Activated T-cell treated with anti-CD3 and anti-CD28 coated beads, Interleukin-2, amount 50 U/mL, for 4 hours (primary cell): Measurements from ENCODE around the gene INVS. TPM values are rescaled to one million over a fixed set of nuclear protein-coding genes. Genes with fewer than 3 reads are reported as not detected.

ENCODE experiments used
- ATAC-seq, 2 donors: fragments of 200-7000 bp; cut with Tn5 transposase; one replicate each; pipeline ENCODE4 v1.10.0; 2021
- DNase-seq: peaks from one replicate; pipeline ENCODE4 v3.0.0-alpha.2; 2020
- H3K27me3 Mint-ChIP-seq: one replicate; pipeline ENCODE4 v1.8.0; 2021; ENCODE audit warnings: low read depth, mixed read lengths
- H3K36me3 Mint-ChIP-seq: one replicate; pipeline ENCODE4 v1.8.0; 2022; ENCODE audit warnings: mixed read lengths; ENCODE audit not compliant: insufficient read depth
- H3K4me1 Mint-ChIP-seq: one replicate; pipeline ENCODE4 v1.8.0; 2021; ENCODE audit warnings: low read depth, mixed read lengths
- H3K4me3 Mint-ChIP-seq: one replicate; pipeline ENCODE4 v1.8.0; 2021; ENCODE audit warnings: mild to moderate bottlenecking, moderate library complexity, mixed read lengths
- H3K9me3 Mint-ChIP-seq: one replicate; pipeline ENCODE4 v1.8.0; 2021; ENCODE audit warnings: mixed read lengths
- total RNA-seq, 3 donors: library from RNA; stranded (reverse); gene quantifications; one replicate each; pipeline ENCODE4 v1.2.1, GENCODE V29; 2021

The INVS gene
- total RNA-seq, 3 donors from 2014 or later = 10.2 to 11.1 (median 10.4) TPM

DNA sequence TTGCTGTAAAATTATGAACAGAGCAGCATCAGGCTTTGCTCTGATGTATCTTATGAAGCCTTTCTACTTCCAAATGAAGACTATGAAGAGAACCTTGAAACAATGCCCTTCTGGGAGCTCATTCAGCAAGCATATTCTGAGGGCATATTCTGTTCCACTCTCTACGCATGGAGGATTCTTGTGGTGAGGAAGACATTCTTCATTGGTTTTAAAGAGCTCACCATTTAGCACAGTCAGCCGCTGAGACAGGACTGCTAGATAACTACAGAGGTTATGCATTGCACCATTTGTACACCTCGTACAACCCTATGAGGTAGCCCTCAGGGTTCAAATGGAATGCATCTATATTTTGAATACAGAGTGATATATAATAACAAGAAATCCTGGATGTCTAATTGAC, 61.0 kb downstream of the INVS start:
- H3K27me3 Mint-ChIP-seq = no peaks in the 10 kb centered on the region
- H3K36me3 Mint-ChIP-seq = peaks cover 20% of the 10 kb centered on the region
- H3K4me1 Mint-ChIP-seq = no peaks in the 10 kb centered on the region
- no peak overlapping the region for H3K4me3 Mint-ChIP-seq
- H3K9me3 Mint-ChIP-seq = no peaks in the 10 kb centered on the region
- no peak for ATAC-seq
- DNase-seq = no peak

GRCh38 chr9:100167176-100167575, 68.1 kb downstream of the INVS start:
- H3K9me3 Mint-ChIP-seq = peaks cover 5% of the 10 kb centered on the region
- no peaks in the 10 kb centered on the region for H3K4me1 Mint-ChIP-seq
- DNase-seq (no peak), ATAC-seq (no peak)
- peaks cover 12% of the 10 kb centered on the region for H3K36me3 Mint-ChIP-seq
- no peaks in the 10 kb centered on the region for H3K27me3 Mint-ChIP-seq
- no peak overlapping the region for H3K4me3 Mint-ChIP-seq

DNA sequence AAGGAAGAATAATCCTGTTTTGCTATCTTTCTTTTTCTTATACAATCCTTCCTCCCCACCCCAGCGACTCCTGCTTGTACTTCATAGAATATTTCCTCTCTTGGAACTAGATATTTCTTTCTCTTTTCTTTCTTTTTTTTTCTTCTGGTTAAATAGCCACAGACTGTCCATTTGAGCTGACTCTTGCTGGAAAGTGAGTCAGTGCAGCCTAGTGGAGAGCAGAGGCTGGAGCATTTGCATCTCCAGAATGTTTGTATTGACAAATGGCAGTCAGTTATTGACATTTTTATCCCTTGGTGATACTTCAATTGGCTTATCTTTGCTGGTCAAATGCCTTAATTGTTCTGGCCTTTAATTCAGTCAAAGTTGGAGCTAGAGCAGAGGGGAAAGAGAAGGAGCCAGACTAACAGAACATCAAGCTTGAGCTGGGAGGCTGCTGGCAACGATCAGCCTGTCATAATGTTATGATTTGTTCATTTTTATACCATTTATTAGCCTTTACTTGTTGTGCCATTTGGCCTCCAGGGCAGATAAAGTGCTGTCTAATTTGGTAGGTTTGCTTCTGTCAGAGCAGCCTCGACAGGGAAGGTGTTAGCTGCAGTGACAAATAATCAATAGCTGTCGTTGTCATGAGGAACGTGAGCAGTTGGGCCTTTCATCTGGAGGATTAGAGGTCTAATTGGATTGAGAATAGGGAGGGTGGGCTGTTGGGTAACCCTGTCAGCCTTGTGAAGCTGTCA, 69.0 kb downstream of the INVS start:
- H3K36me3 Mint-ChIP-seq = peaks cover 20% of the 10 kb centered on the region
- H3K27me3 Mint-ChIP-seq = no peaks in the 10 kb centered on the region
- no peak overlapping the region for H3K4me3 Mint-ChIP-seq
- no peak for DNase-seq
- H3K9me3 Mint-ChIP-seq = peaks cover 13% of the 10 kb centered on the region
- H3K4me1 Mint-ChIP-seq = no peaks in the 10 kb centered on the region
- no peak for ATAC-seq

DNA sequence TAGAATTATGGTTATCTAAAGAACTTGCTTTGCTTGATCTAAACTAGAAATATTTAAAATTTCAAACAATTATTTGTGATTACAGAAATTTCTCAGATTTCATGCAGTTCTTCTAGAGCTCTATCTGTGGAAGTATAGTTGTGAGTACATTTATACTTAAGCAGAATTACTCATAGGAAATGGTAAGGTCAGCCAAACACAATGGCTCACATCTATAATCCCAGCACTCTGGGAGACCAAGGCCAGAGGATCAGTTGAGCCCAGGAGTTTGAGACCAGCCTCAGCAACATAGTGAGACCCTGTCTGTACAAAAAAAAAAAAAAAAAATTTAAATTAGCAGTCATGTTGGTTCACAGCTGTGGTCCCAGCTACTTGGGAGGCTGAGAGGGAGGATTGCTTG, 71.0 kb downstream of the INVS start:
- DNase-seq = no peak
- ATAC-seq = no peak
- H3K27me3 Mint-ChIP-seq = no peaks in the 10 kb centered on the region
- no peaks in the 10 kb centered on the region for H3K4me1 Mint-ChIP-seq
- peaks cover 19% of the 10 kb centered on the region for H3K9me3 Mint-ChIP-seq
- peaks cover 36% of the 10 kb centered on the region for H3K36me3 Mint-ChIP-seq
- H3K4me3 Mint-ChIP-seq = no peak overlapping the region

DNA sequence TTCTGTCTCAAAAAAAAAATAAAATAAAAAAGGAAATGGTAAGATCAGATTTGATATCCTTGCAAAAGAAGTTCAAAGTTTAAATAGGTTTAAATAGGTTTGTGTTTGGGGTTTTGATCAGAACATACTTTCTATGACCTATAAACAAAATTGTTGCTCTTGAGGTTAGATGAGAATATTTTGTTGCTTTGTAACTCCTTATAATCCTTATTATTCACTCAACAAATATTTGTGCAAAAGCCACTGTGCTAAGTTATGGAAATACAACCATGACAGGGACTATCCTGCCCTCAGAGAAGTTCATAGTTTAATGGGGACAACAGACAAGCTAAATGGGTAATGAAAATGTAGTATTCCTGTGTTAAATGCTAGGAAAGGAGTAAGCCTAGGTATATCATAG, 71.5 kb downstream of the INVS start:
- ATAC-seq (no peak), DNase-seq (no peak)
- no peaks in the 10 kb centered on the region for H3K27me3 Mint-ChIP-seq
- no peak overlapping the region for H3K4me3 Mint-ChIP-seq
- peaks cover 19% of the 10 kb centered on the region for H3K9me3 Mint-ChIP-seq
- H3K36me3 Mint-ChIP-seq = peaks cover 36% of the 10 kb centered on the region
- no peaks in the 10 kb centered on the region for H3K4me1 Mint-ChIP-seq

GRCh38 chr9:100186356-100186755, 87.3 kb downstream of the INVS start:
- no peak for ATAC-seq

DNA sequence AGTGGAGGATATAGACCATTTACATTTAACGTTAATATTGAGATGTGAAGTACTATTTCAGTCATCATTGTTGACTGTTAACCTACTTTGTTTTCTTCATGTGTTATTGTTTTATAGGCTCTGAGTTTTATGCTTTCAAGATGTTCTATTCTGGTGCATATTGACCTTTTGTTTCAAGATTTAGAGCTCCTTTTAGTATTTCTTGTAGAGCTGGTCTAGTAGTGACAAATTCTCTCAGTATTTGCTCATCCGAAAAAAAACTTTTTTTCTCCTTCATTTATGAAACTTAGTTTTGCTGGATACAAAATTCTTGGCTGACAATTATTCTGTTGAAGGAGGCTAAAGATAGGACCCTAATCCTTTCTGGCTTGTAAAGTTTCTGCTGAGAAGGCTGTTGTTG, 91.3 kb downstream of the INVS start:
- H3K9me3 Mint-ChIP-seq = peaks cover 43% of the 10 kb centered on the region
- no peak for ATAC-seq
- H3K4me3 Mint-ChIP-seq = no peak overlapping the region
- no peaks in the 10 kb centered on the region for H3K27me3 Mint-ChIP-seq
- peaks cover 2% of the 10 kb centered on the region for H3K4me1 Mint-ChIP-seq
- peaks cover 35% of the 10 kb centered on the region for H3K36me3 Mint-ChIP-seq
- DNase-seq = no peak

More at GRCh38 chr9:100186356-100186755, 87.3 kb downstream of the INVS start:
- Mint-ChIP-seq H3K4me1 (peaks cover 2% of the 10 kb centered on the region), H3K9me3 (peaks cover 48% of the 10 kb centered on the region), H3K27me3 (no peaks in the 10 kb centered on the region), H3K4me3 (no peak overlapping the region), H3K36me3 (peaks cover 23% of the 10 kb centered on the region)
- DNase-seq = no peak

- Mint-ChIP-seq H3K4me3 (no peak overlapping the region), H3K9me3 (peaks cover 43% of the 10 kb centered on the region)
These were observed 92.2 kb downstream of the INVS start for GRCh38 chr9:100191264-100191663.

GRCh38 chr9:100193078-100193477, 94.0 kb downstream of the INVS start:
- peaks cover 33% of the 10 kb centered on the region for H3K9me3 Mint-ChIP-seq
- ATAC-seq (no peak), DNase-seq (no peak)
- H3K36me3 Mint-ChIP-seq = peaks cover 41% of the 10 kb centered on the region
- no peaks in the 10 kb centered on the region for H3K4me1 Mint-ChIP-seq
- H3K4me3 Mint-ChIP-seq = no peak overlapping the region
- no peaks in the 10 kb centered on the region for H3K27me3 Mint-ChIP-seq

More at GRCh38 chr9:100191264-100191663, 92.2 kb downstream of the INVS start:
- no peaks in the 10 kb centered on the region for H3K27me3 Mint-ChIP-seq
- no peaks in the 10 kb centered on the region for H3K4me1 Mint-ChIP-seq
- H3K36me3 Mint-ChIP-seq = peaks cover 40% of the 10 kb centered on the region
- no peak for DNase-seq
- no peak for ATAC-seq

GRCh38 chr9:100196215-100196614, 97.2 kb downstream of the INVS start:
- Mint-ChIP-seq H3K4me3 (no peak overlapping the region), H3K9me3 (peaks cover 7% of the 10 kb centered on the region), H3K4me1 (no peaks in the 10 kb centered on the region), H3K27me3 (no peaks in the 10 kb centered on the region), H3K36me3 (peaks cover 34% of the 10 kb centered on the region)
- no peak for DNase-seq
- no peak for ATAC-seq

DNA sequence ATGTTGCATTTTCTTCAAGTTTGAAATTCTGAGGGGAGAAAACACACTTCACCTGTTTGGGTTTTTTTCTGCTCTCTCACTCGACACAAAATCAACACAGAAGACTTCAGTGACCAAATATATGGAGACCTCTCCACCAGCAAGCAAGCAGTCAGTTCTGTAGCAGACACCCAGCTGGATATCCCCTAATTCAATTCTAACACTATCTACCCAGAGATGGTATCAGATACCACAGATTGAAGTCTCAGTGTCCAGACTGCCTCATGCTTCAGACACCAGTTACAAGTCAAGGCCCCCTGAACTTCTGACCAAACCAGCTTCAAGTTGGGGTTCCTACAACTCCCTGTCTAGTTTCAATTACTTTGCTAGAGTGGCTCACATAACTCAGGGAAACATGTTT, 97.8 kb downstream of the INVS start:
- H3K9me3 Mint-ChIP-seq = peaks cover 2% of the 10 kb centered on the region
- no peak for DNase-seq
- H3K4me1 Mint-ChIP-seq = no peaks in the 10 kb centered on the region
- H3K27me3 Mint-ChIP-seq = no peaks in the 10 kb centered on the region
- no peak overlapping the region for H3K4me3 Mint-ChIP-seq
- no peak for ATAC-seq
- H3K36me3 Mint-ChIP-seq = peaks cover 28% of the 10 kb centered on the region

- Mint-ChIP-seq H3K9me3 (no peaks in the 10 kb centered on the region), H3K27me3 (no peaks in the 10 kb centered on the region), H3K4me1 (no peaks in the 10 kb centered on the region), H3K4me3 (no peak overlapping the region), H3K36me3 (peaks cover 27% of the 10 kb centered on the region)
- DNase-seq = no peak
- ATAC-seq = no peak
These were observed 98.5 kb downstream of the INVS start for GRCh38 chr9:100197553-100197952.

- Mint-ChIP-seq H3K4me3 (no peak overlapping the region), H3K27me3 (no peaks in the 10 kb centered on the region), H3K36me3 (peaks cover 6% of the 10 kb centered on the region), H3K4me1 (no peaks in the 10 kb centered on the region), H3K9me3 (no peaks in the 10 kb centered on the region)
- no peak for ATAC-seq
- DNase-seq = no peak
These were observed 103.8 kb downstream of the INVS start for GRCh38 chr9:100202806-100203205.

DNA sequence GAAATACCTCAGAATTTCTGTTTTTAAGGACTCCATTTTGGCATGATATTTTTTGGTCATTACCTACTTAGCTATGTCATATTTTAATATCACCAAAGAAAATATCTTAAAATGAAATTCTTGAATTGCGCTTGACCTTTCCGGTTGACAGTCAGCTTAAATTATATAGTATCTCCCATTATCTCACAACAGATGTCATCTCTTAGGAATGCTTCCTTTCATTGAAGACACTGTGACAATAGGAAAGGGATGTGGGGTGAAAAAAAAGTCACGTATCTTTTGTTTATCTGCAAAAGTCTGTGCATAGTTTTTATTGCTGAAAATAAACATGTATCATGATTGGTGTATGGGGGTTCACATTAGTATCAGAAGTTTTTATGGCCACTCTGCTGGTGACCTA, 105.8 kb downstream of the INVS start:
- no peaks in the 10 kb centered on the region for H3K9me3 Mint-ChIP-seq
- peaks cover 2% of the 10 kb centered on the region for H3K4me1 Mint-ChIP-seq
- ATAC-seq (no peak), DNase-seq (no peak)
- H3K36me3 Mint-ChIP-seq = peaks cover 3% of the 10 kb centered on the region
- H3K4me3 Mint-ChIP-seq = no peak overlapping the region
- no peaks in the 10 kb centered on the region for H3K27me3 Mint-ChIP-seq

- no peak for DNase-seq
- H3K4me1 Mint-ChIP-seq = peaks cover 10% of the 10 kb centered on the region
These were observed 107.9 kb downstream of the INVS start for GRCh38 chr9:100206899-100207298.

More at GRCh38 chr9:100206899-100207298, 107.9 kb downstream of the INVS start:
- no peaks in the 10 kb centered on the region for H3K36me3 Mint-ChIP-seq
- no peaks in the 10 kb centered on the region for H3K9me3 Mint-ChIP-seq
- ATAC-seq = no peak
- H3K27me3 Mint-ChIP-seq = no peaks in the 10 kb centered on the region
- H3K4me3 Mint-ChIP-seq = no peak overlapping the region
